NB4 (cell line): ENCODE measurements around the gene TMEM218.

ENCODE experiments used
- CTCF ChIP-seq: IDR thresholded peaks from one replicate; pipeline ENCODE4 v1.5.1; 2012; ENCODE audit warnings: low read depth, low read length
- MAX ChIP-seq: IDR thresholded peaks from 2 replicates; pipeline ENCODE4 v1.6.1; 2011; ENCODE audit warnings: low read depth, low read length
- MYC ChIP-seq: IDR thresholded peaks from 2 replicates; pipeline ENCODE4 v1.6.1; 2011; ENCODE audit warnings: low read depth, low read length
- POLR2A ChIP-seq: IDR thresholded peaks from 2 replicates; pipeline ENCODE4 v1.6.1; 2011; ENCODE audit warnings: mild to moderate bottlenecking; ENCODE audit not compliant: insufficient read length; ENCODE audit errors: extremely low read depth

- TF ChIP-seq CTCF (no peak), POLR2A (no peak), MAX (no peak), MYC (no peak)
Observed at GRCh38 chr11:125081098-125081798, 30.2 kb downstream of the TMEM218 start.
